Mesenchymal stem cell (in vitro differentiated cells and primary cell): ENCODE measurements around the gene KRT14.
"Not testable (repeated sequence)": the region's sequence is repeated elsewhere in the genome, so short reads cannot be mapped to it uniquely, and the experiment has no call there.

ENCODE experiments used
- DNase-seq: peaks from one replicate; pipeline ENCODE4 v3.0.0-alpha.2; 2013
- H2AFZ ChIP-seq: one replicate; pipeline ENCODE4 v1.6.1; 2013; ENCODE audit warnings: low read depth, mild to moderate bottlenecking, control low read depth, inconsistent platforms, low read length, moderate library complexity
- H2AK5ac ChIP-seq: 2 replicates; pipeline ENCODE4 v1.6.1; 2013; ENCODE audit warnings: low read length, moderate library complexity, mild to moderate bottlenecking, inconsistent platforms; ENCODE audit not compliant: severe bottlenecking
- H2BK120ac ChIP-seq: one replicate; pipeline ENCODE4 v1.6.1; 2013; ENCODE audit warnings: low read depth, mild to moderate bottlenecking, inconsistent platforms, low read length, moderate library complexity
- H2BK12ac ChIP-seq, 2 experiments: one replicate each; pipeline ENCODE4 v1.6.1; 2013; ENCODE audit warnings: inconsistent platforms in 2 of 2, low read length in 2 of 2, mild to moderate bottlenecking in 2 of 2, moderate library complexity in 2 of 2, control low read depth in 1 of 2
- H2BK15ac ChIP-seq: one replicate; pipeline ENCODE4 v1.6.1; 2013; ENCODE audit warnings: mild to moderate bottlenecking, low read depth, inconsistent platforms; ENCODE audit not compliant: poor library complexity, severe bottlenecking
- H2BK5ac ChIP-seq: 2 replicates; pipeline ENCODE4 v1.6.1; 2013; ENCODE audit warnings: low read depth, mild to moderate bottlenecking, low read length, control low read depth, inconsistent platforms; ENCODE audit not compliant: poor library complexity, severe bottlenecking
- H3K14ac ChIP-seq, 2 experiments: one replicate each; pipeline ENCODE4 v1.6.1; 2013; ENCODE audit warnings: inconsistent platforms in 2 of 2, low read length in 2 of 2, control low read depth in 1 of 2, mild to moderate bottlenecking in 1 of 2, moderate library complexity in 1 of 2
- H3K18ac ChIP-seq, 2 experiments: one replicate each; pipeline ENCODE4 v1.6.1; 2013; ENCODE audit warnings: inconsistent platforms in 2 of 2, low read length in 2 of 2, control low read depth in 1 of 2, low read depth in 1 of 2, mild to moderate bottlenecking in 1 of 2
- H3K23ac ChIP-seq, 2 experiments: one replicate each; pipeline ENCODE4 v1.6.1; 2013; ENCODE audit warnings: inconsistent platforms in 2 of 2, low read length in 2 of 2, mild to moderate bottlenecking in 2 of 2, moderate library complexity in 2 of 2, control low read depth in 1 of 2
- H3K27ac ChIP-seq: 2 replicates; pipeline ENCODE4 v1.5.1; 2013; ENCODE audit warnings: mild to moderate bottlenecking, moderate library complexity, low read length, control low read depth, inconsistent platforms; ENCODE audit not compliant: poor library complexity, severe bottlenecking
- H3K27me3 ChIP-seq, 2 experiments: 2 replicates each; pipeline versions ENCODE4 v1.6.1 to v1.7.0; 2013; ENCODE audit warnings: low read length in 2 of 2, mild to moderate bottlenecking in 2 of 2, moderate library complexity in 2 of 2, control low read depth in 1 of 2, inconsistent platforms in 1 of 2; ENCODE audit not compliant: control insufficient read depth in 1 of 2, insufficient read depth in 1 of 2
- H3K36me3 ChIP-seq, 2 experiments: 2 replicates each; pipeline versions ENCODE4 v1.6.1 to v1.7.0; 2013; ENCODE audit warnings: low read length in 2 of 2, control low read depth in 1 of 2, inconsistent platforms in 1 of 2, low read depth in 1 of 2, mild to moderate bottlenecking in 1 of 2; ENCODE audit not compliant: insufficient read depth in 2 of 2, control insufficient read depth in 1 of 2
- H3K4ac ChIP-seq, 2 experiments: one replicate each; pipeline ENCODE4 v1.6.1; 2013; ENCODE audit warnings: inconsistent platforms in 2 of 2, low read length in 2 of 2, mild to moderate bottlenecking in 2 of 2, moderate library complexity in 2 of 2, control low read depth in 1 of 2, low read depth in 1 of 2
- H3K4me1 ChIP-seq: 2 replicates; pipeline ENCODE4 v1.6.1; 2013; ENCODE audit warnings: low read depth, low read length, control low read depth; ENCODE audit not compliant: control insufficient read depth, insufficient read depth
- H3K4me2 ChIP-seq: 2 replicates; pipeline ENCODE4 v1.6.1; 2013; ENCODE audit warnings: low read length, mild to moderate bottlenecking, inconsistent platforms; ENCODE audit not compliant: poor library complexity, severe bottlenecking
- H3K4me3 ChIP-seq, 2 experiments: 2 replicates each; pipeline versions ENCODE4 v1.5.1 to v1.7.0; 2013; ENCODE audit warnings: low read length in 2 of 2, mild to moderate bottlenecking in 2 of 2, control low read depth in 1 of 2, low read depth in 1 of 2; ENCODE audit not compliant: insufficient read depth in 1 of 2
- H3K79me1 ChIP-seq: replicated peaks from 2 replicates; pipeline ENCODE4 v1.6.1; 2013; ENCODE audit warnings: mild to moderate bottlenecking, control low read depth, low read length, inconsistent platforms; ENCODE audit not compliant: poor library complexity, severe bottlenecking
- H3K9ac ChIP-seq: 2 replicates; pipeline ENCODE4 v1.7.0; 2013; ENCODE audit warnings: mild to moderate bottlenecking, low read length, moderate library complexity
- H3K9me3 ChIP-seq: 2 replicates; pipeline ENCODE4 v1.7.0; 2013; ENCODE audit warnings: mild to moderate bottlenecking, low read length; ENCODE audit not compliant: control insufficient read depth
- H4K8ac ChIP-seq: one replicate; pipeline ENCODE4 v1.6.1; 2013; ENCODE audit warnings: inconsistent platforms, mild to moderate bottlenecking, low read length, moderate library complexity
- H4K91ac ChIP-seq: one replicate; pipeline ENCODE4 v1.6.1; 2013; ENCODE audit warnings: mild to moderate bottlenecking, low read length, inconsistent platforms
- WGBS: methylation state at CpG from one replicate; pipeline ENCODE4 v1.1.7; 2013; ENCODE audit warnings: mixed read lengths; 5-methylcytosine and 5-hydroxymethylcytosine counted together

Gene KRT14

DNA sequence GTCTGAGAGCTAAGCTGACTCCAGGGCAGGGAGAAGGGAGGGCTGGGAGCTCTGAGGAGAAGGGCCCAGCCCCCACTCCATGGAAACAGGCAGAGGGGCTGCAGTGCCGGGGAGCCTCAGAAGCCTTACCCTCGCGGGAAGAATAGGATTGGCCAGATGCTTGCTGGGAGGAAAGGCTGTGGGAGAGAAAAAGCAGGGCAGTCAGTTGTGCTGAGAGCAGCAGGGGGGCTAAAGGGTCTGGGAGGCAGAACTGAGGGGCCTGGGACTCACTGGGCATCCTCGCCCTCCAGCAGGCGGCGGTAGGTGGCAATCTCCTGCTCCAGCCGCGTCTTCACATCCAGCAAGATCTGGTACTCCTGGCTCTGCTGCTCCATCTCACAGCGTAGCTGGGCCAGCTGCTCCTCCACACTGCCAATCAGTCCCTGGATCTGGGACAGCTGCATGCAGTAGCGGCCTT lies 23.4 kb upstream of the KRT14 start:
- H3K27me3 ChIP-seq = peaks cover 28 to 30% of the 10 kb centered on the region in 2 experiments
- not testable (repeated sequence) for H2BK12ac ChIP-seq, H3K4me2 ChIP-seq, H4K91ac ChIP-seq, H3K14ac ChIP-seq, DNase-seq, H3K79me1 ChIP-seq, H3K4me1 ChIP-seq, H3K27ac ChIP-seq, H4K8ac ChIP-seq, H2BK15ac ChIP-seq, H2BK5ac ChIP-seq, H3K4ac ChIP-seq, H3K18ac ChIP-seq, H3K9ac ChIP-seq, H3K36me3 ChIP-seq, H3K23ac ChIP-seq, H2BK120ac ChIP-seq, H2AFZ ChIP-seq, H3K4me3 ChIP-seq, H2AK5ac ChIP-seq
- peaks cover 20% of the 10 kb centered on the region for H3K9me3 ChIP-seq
- 24% methylated on average over 10 of the region's 10 CpGs for WGBS

DNA sequence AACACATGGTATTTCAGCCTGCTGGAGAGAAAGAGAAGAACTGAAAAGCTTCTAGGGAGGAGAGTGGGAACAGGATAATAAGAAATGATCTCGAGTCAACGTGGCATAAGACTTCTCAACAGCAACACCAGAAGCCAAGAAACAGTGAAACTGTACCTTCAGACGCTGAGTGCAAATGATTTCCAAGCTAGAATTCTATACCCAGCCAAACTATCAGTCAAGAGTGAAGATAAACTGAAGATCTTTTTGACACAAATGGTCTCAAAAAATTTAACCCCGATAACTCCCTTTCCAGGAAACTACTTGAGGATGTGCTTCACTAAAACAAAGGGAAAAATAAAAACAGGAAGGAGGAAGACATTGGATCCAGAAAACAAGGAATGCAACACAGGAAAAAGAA lies 20.2 kb upstream of the KRT14 start:
- not testable (repeated sequence) for H3K14ac ChIP-seq, H3K9ac ChIP-seq, H2AFZ ChIP-seq, H3K18ac ChIP-seq, H2AK5ac ChIP-seq, H2BK5ac ChIP-seq, H2BK120ac ChIP-seq, H4K8ac ChIP-seq, H3K36me3 ChIP-seq, DNase-seq, H3K4me2 ChIP-seq, H4K91ac ChIP-seq, H3K4me3 ChIP-seq, H3K79me1 ChIP-seq, H2BK15ac ChIP-seq, H3K4ac ChIP-seq, H3K27ac ChIP-seq, H3K4me1 ChIP-seq, H3K23ac ChIP-seq, H2BK12ac ChIP-seq
- 67% methylated on average over 3 of the region's 4 CpGs for WGBS
- H3K9me3 ChIP-seq = peaks cover 20% of the 10 kb centered on the region
- H3K27me3 ChIP-seq = peaks cover 37% of the 10 kb centered on the region in 2 experiments

DNA sequence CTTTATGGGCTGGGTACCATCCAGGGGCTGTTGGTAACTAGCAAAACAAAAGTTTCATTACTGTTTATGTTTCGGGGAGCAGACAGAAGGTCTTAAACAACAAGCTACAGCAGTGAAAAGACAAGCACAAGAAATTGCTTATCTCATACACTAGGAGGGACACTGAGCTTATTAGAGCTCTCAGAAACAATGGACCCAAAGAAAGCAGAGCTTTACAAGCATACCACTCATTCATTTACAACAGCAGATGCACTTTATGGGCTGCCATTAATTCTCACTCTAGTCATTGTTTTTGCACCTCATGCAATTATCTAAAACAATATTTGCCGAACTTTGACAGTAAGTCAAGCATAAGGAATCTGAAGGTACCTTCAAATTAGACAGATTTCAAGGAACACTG lies 15.8 kb upstream of the KRT14 start:
- 87% methylated on average over 2 of the region's 2 CpGs for WGBS
- Histone ChIP-seq H3K4me2 (no peak overlapping the region), H3K23ac (no peak overlapping the region), H3K4me3 (no peak overlapping the region), H3K27me3 (peaks cover 13 to 25% of the 10 kb centered on the region in 2 experiments), H2AFZ (no peak overlapping the region), H4K91ac (no peak overlapping the region), H3K9me3 (peaks cover 17% of the 10 kb centered on the region), H3K18ac (no peak overlapping the region), H2BK120ac (no peak overlapping the region), H2BK5ac (no peak overlapping the region), H2BK15ac (no peak overlapping the region), H3K4me1 (no peaks in the 10 kb centered on the region), H2AK5ac (no peak overlapping the region), H3K9ac (no peak overlapping the region), H3K14ac (no peak overlapping the region), H2BK12ac (no peak overlapping the region), H3K79me1 (no peaks in the 10 kb centered on the region), H3K27ac (no peak overlapping the region), H3K4ac (no peak overlapping the region), H3K36me3 (no peaks in the 10 kb centered on the region), H4K8ac (no peak overlapping the region)
- no peak for DNase-seq

DNA sequence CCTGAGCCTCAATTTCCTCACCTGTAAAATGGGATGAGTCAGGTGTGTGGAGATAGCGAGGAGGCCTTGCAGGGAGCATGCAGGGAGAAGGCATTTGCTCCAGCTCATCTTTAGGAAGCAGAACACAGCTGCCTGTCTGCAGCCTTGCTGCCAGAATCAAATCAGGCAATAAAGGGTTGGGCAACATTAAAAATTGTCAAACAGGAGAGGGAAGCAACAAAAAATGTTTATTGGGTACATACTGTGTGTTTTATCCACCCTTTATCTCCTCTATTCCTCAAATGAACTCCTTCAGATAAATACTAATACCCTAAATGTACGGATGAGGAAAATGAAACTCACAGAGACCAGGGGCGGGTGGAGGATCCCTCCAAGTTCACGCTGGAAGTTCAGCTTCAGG lies 13.6 kb upstream of the KRT14 start:
- Histone ChIP-seq H3K4me2 (no peak overlapping the region), H3K14ac (no peak overlapping the region), H2BK5ac (no peak overlapping the region), H3K27ac (no peak overlapping the region), H4K8ac (no peak overlapping the region), H2BK120ac (no peak overlapping the region), H2AFZ (no peak overlapping the region), H3K79me1 (no peaks in the 10 kb centered on the region), H3K27me3 (peaks cover 21 to 37% of the 10 kb centered on the region in 2 experiments), H3K4me1 (no peaks in the 10 kb centered on the region), H3K36me3 (no peaks in the 10 kb centered on the region), H2BK12ac (no peak overlapping the region), H3K4ac (no peak overlapping the region), H3K4me3 (no peak overlapping the region), H3K23ac (no peak overlapping the region), H4K91ac (no peak overlapping the region), H3K18ac (no peak overlapping the region), H3K9me3 (no peaks in the 10 kb centered on the region), H2BK15ac (no peak overlapping the region), H2AK5ac (no peak overlapping the region), H3K9ac (no peak overlapping the region)
- 53% methylated on average over 4 of the region's 4 CpGs for WGBS
- no peak for DNase-seq
